A549 (cell line): ENCODE results near the gene BMERB1. TPM values are rescaled to one million over a fixed set of nuclear protein-coding genes. Genes with fewer than 3 reads are reported as not detected.

Source experiments
- ATAC-seq, 2 experiments: fragments of 200-7000 bp in 1 of 2; fragments of >200 bp in 1 of 2; cut with Nextera tagmentation in 1 of 2; cut with Tn5 transposase in 1 of 2; 3 replicates each; pipeline versions ENCODE4 v1.8.0 to v1.9.1; 2018 to 2020; ENCODE audit warnings: mild to moderate bottlenecking in 1 of 2, moderate library complexity in 1 of 2
- CTCF ChIA-PET: fragments of 300-600 bp; sonication (Branson Sonifier 250); formaldehyde crosslinking; extraction: SDS; loops from one replicate; lab custom pipeline; 2021; ENCODE audit warnings: antibody characterized with exemption, inconsistent platforms; lab: Yijun Ruan, JAX
- POLR2A ChIA-PET: fragments of 350-600 bp; formaldehyde crosslinking; extraction: SDS; loops from one replicate; lab custom pipeline; 2021; ENCODE audit warnings: antibody characterized with exemption, inconsistent platforms; lab: Yijun Ruan, JAX
- DNase-seq, 2 experiments: peaks; one replicate each; pipeline versions ENCODE4 v3.0.0 to v3.0.0-alpha.2; 2011 to 2016; ENCODE audit warnings: low read depth in 1 of 2, low spot score in 1 of 2
- FAIRE-seq: peaks from 2 replicates; lab custom pipeline; 2011; peaks lifted over from hg19 to GRCh38; lab: Jason Lieb, UNC
- H3K27ac ChIP-seq, 2 experiments: fragments of >200 bp; sonication (Bioruptor Twin); formaldehyde crosslinking; 3 replicates each; pipeline ENCODE4 v1.5.1; 2016 to 2017
- H3K4me1 ChIP-seq: fragments of >200 bp; sonication (Bioruptor Twin); formaldehyde crosslinking; 3 replicates; pipeline ENCODE4 v1.6.1; 2016
- H3K4me2 ChIP-seq: fragments of >200 bp; sonication (Bioruptor Twin); formaldehyde crosslinking; 3 replicates; pipeline ENCODE4 v1.6.1; 2016
- H3K4me3 ChIP-seq: fragments of >200 bp; sonication (Bioruptor Twin); formaldehyde crosslinking; 3 replicates; pipeline ENCODE4 v1.5.1; 2016
- H3K9me3 ChIP-seq: fragments of >200 bp; sonication (Bioruptor Twin); formaldehyde crosslinking; 3 replicates; pipeline ENCODE4 v1.6.1; 2016
- BHLHE40 ChIP-seq: IDR thresholded peaks from 2 replicates; pipeline ENCODE4 v1.6.1; 2012; ENCODE audit warnings: low read depth, low read length, inconsistent platforms
- CBX8 ChIP-seq: fragments of 200-600 bp; sonication (generic); IDR thresholded peaks from 2 replicates; pipeline ENCODE4 v1.6.1; 2016
- CHD4 ChIP-seq: fragments of 200-600 bp; sonication (generic); IDR thresholded peaks from 2 replicates; pipeline ENCODE4 v1.6.1; 2016; ENCODE audit warnings: antibody characterized with exemption, mild to moderate bottlenecking, borderline replicate concordance
- EHF ChIP-seq: fragments of 250-450 bp; sonication (Bioruptor Pico); IDR thresholded peaks from 2 replicates; pipeline ENCODE4 v1.5.0; 2020; ENCODE audit warnings: mild to moderate bottlenecking
- EHMT2 ChIP-seq: fragments of 200-600 bp; sonication (generic); IDR thresholded peaks from 2 replicates; pipeline ENCODE4 v1.6.1; 2016; ENCODE audit warnings: antibody characterized with exemption, low read depth, mild to moderate bottlenecking, moderate library complexity
- EP300 ChIP-seq, 2 experiments: fragments of >200 bp; sonication (Bioruptor Twin); formaldehyde crosslinking; IDR thresholded peaks; 2 replicates in 1 of 2; 3 replicates in 1 of 2; pipeline ENCODE4 v1.6.1; 2016 to 2017
- ESRRA ChIP-seq: fragments of 150-350 bp; IDR thresholded peaks from 2 replicates; pipeline ENCODE4 v1.6.1; 2014; ENCODE audit warnings: mild to moderate bottlenecking, low read length, borderline replicate concordance
- FOXS1 ChIP-seq: fragments of 250-450 bp; sonication (Bioruptor Pico); IDR thresholded peaks from 2 replicates; pipeline ENCODE4 v1.5.0; 2020; ENCODE audit warnings: mild to moderate bottlenecking, moderate library complexity
- MAFK ChIP-seq: fragments of 450-650 bp; IDR thresholded peaks from 2 replicates; pipeline ENCODE4 v1.6.1; 2014; ENCODE audit not compliant: partially characterized antibody
- MAZ ChIP-seq: fragments of 150-350 bp; IDR thresholded peaks from 2 replicates; pipeline ENCODE4 v1.6.1; 2014; ENCODE audit warnings: antibody characterized with exemption, low read depth, low read length, borderline replicate concordance
- RCOR1 ChIP-seq: fragments of 150-350 bp; IDR thresholded peaks from 2 replicates; pipeline ENCODE4 v1.6.1; 2014; ENCODE audit warnings: antibody characterized with exemption, low read length, low read depth
- RNF2 ChIP-seq: fragments of 200-600 bp; sonication (generic); IDR thresholded peaks from 2 replicates; pipeline ENCODE4 v1.6.1; 2016; ENCODE audit warnings: low read depth, mild to moderate bottlenecking, antibody characterized with exemption, moderate library complexity, borderline replicate concordance
- SREBF2 ChIP-seq: fragments of 450-650 bp; IDR thresholded peaks from 2 replicates; pipeline ENCODE4 v1.6.1; 2014; ENCODE audit warnings: mild to moderate bottlenecking, moderate library complexity
- ZFP36 ChIP-seq: fragments of 450-650 bp; IDR thresholded peaks from 2 replicates; pipeline ENCODE4 v1.6.1; 2014; ENCODE audit warnings: borderline replicate concordance; ENCODE audit not compliant: partially characterized antibody
- WGBS: methylation state at CpG from one replicate; pipeline ENCODE4 v1.1.6; 2017; ENCODE audit errors: missing lambda C conversion rate; 5-methylcytosine and 5-hydroxymethylcytosine counted together
- polyA plus RNA-seq, 4 experiments: library from polyadenylated mRNA; depleted of rRNA in 3 of 4; stranded (reverse); fragments of >200 nt; fragmentation: RNase III in 1 of 4; extraction: RNeasy Plus Mini Kit Qiagen cat#74134 plus additional on column Dnase treatment in 1 of 4; gene quantifications; 2 replicates in 3 of 4; 3 replicates in 1 of 4; pipeline ENCODE4 v1.2.3, GENCODE V29; 2011 to 2017
- TF ChIP-seq, protein P1 (sequence below): fragments of 150-350 bp; IDR thresholded peaks from 2 replicates; pipeline ENCODE4 v1.6.1; 2014; ENCODE audit warnings: low read depth, mild to moderate bottlenecking, low read length
- TF ChIP-seq, protein P2 (sequence below): fragments of 250-450 bp; sonication (Bioruptor Pico); IDR thresholded peaks from 2 replicates; pipeline ENCODE4 v1.5.0; 2021; ENCODE audit warnings: mild to moderate bottlenecking, moderate library complexity, borderline replicate concordance
- TF ChIP-seq, protein P3 (sequence below): fragments of >200 bp; sonication (Bioruptor Twin); formaldehyde crosslinking; IDR thresholded peaks from 3 replicates; pipeline ENCODE4 v1.6.1; 2016

Gene BMERB1
- polyA plus RNA-seq, 2 of the 4 experiments (the other 2 are of a cell fraction): 44.7 to 48.9 TPM

- Histone ChIP-seq H3K4me2 (no peak overlapping the region), H3K4me3 (no peak overlapping the region), H3K27ac (no peak overlapping the region), H3K9me3 (peaks cover 9% of the 10 kb centered on the region; the same call in 1 of the 3 replicates), H3K4me1 (peaks cover 32% of the 10 kb centered on the region)
- ATAC-seq: no peak
- no peak for FAIRE-seq
- no peak for TF ChIP-seq MAZ
- no peak for TF ChIP-seq MAFK
- TF ChIP-seq, protein P1, sequence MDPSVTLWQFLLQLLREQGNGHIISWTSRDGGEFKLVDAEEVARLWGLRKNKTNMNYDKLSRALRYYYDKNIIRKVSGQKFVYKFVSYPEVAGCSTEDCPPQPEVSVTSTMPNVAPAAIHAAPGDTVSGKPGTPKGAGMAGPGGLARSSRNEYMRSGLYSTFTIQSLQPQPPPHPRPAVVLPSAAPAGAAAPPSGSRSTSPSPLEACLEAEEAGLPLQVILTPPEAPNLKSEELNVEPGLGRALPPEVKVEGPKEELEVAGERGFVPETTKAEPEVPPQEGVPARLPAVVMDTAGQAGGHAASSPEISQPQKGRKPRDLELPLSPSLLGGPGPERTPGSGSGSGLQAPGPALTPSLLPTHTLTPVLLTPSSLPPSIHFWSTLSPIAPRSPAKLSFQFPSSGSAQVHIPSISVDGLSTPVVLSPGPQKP: no peak
- no peak for TF ChIP-seq BHLHE40
- no peak for TF ChIP-seq EHMT2
- no peak for TF ChIP-seq SREBF2
- TF ChIP-seq, protein P2, sequence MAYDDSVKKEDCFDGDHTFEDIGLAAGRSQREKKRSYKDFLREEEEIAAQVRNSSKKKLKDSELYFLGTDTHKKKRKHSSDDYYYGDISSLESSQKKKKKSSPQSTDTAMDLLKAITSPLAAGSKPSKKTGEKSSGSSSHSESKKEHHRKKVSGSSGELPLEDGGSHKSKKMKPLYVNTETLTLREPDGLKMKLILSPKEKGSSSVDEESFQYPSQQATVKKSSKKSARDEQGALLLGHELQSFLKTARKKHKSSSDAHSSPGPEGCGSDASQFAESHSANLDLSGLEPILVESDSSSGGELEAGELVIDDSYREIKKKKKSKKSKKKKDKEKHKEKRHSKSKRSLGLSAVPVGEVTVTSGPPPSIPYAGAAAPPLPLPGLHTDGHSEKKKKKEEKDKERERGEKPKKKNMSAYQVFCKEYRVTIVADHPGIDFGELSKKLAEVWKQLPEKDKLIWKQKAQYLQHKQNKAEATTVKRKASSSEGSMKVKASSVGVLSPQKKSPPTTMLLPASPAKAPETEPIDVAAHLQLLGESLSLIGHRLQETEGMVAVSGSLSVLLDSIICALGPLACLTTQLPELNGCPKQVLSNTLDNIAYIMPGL (CRISPR knock-in tag): no peak
- TF ChIP-seq CBX8: no peak
- TF ChIP-seq, protein P3, sequence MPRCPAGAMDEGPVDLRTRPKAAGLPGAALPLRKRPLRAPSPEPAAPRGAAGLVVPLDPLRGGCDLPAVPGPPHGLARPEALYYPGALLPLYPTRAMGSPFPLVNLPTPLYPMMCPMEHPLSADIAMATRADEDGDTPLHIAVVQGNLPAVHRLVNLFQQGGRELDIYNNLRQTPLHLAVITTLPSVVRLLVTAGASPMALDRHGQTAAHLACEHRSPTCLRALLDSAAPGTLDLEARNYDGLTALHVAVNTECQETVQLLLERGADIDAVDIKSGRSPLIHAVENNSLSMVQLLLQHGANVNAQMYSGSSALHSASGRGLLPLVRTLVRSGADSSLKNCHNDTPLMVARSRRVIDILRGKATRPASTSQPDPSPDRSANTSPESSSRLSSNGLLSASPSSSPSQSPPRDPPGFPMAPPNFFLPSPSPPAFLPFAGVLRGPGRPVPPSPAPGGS: no peak
- no peak for DNase-seq
- POLR2A ChIA-PET: no interaction called here
- 47% methylated on average over 1 of the region's 1 CpG for WGBS
- CTCF ChIA-PET: interaction anchor here (1.5 to 1.6 kb wide), 2 partner anchors 19 to 105 kb away, joined by 3 to 4 read pairs; no protein-coding TSS in a partner anchor
These were observed 11.1 kb downstream of the BMERB1 start for GRCh38 chr16:15445450-15445849.

- ATAC-seq: no peak
- WGBS: 87% methylated on average over 5 of the region's 5 CpGs
- H3K27ac ChIP-seq: no peak overlapping the region
- FAIRE-seq: no peak
- no peak overlapping the region for H3K4me3 ChIP-seq
- H3K9me3 ChIP-seq: peaks cover 5% of the 10 kb centered on the region; the same call in 1 of the 3 replicates
- ChIA-PET CTCF (interaction anchor here (0.7 kb wide), 1 partner anchor 20 kb away, joined by 3 read pairs; no protein-coding TSS in a partner anchor), POLR2A (no interaction called here)
- H3K4me2 ChIP-seq: no peak overlapping the region
- no peak for DNase-seq
- H3K4me1 ChIP-seq: peaks cover 22% of the 10 kb centered on the region
- TF ChIP-seq CHD4: no peak
- TF ChIP-seq RNF2: no peak
These were observed 12.5 kb downstream of the BMERB1 start for GRCh38 chr16:15446901-15447300.

- TF ChIP-seq FOXS1 (no peak), SREBF2 (no peak), EHF (CRISPR knock-in tag) (no peak), ZFP36 (no peak), EP300 (IDR thresholded peaks at IDR 0.05) (no peak), RCOR1 (no peak), ESRRA (no peak)
- ChIA-PET CTCF (interaction anchor here (1.2 to 2.3 kb wide), 3 partner anchors 11 to 26 kb away, joined by 3 to 10 read pairs (median 4); no protein-coding TSS in a partner anchor), POLR2A (no interaction called here)
- no peak overlapping the region for H3K4me3 ChIP-seq
- DNase-seq (no peak), ATAC-seq (no peak), FAIRE-seq (no peak)
- 85% methylated on average over 6 of the region's 6 CpGs for WGBS
- H3K9me3 ChIP-seq: 0 out of 3 replicates have a peak, but pooled peaks cover 1% of the 10 kb centered on the region
- no peak overlapping the region for H3K4me2 ChIP-seq
- no peak overlapping the region for H3K27ac ChIP-seq
- H3K4me1 ChIP-seq: peaks cover 18% of the 10 kb centered on the region
These were observed 16.2 kb downstream of the BMERB1 start for GRCh38 chr16:15450624-15451023.
